Measurements from ENCODE around the gene SEC11A. TPM values are rescaled to one million over a fixed set of nuclear protein-coding genes. Genes with fewer than 3 reads are reported as not detected.
A peak's percentile ranks its signal among the peaks of the same experiment; 100 is the strongest.

SEC11A gene
- total RNA-seq, 2 experiments from 2014 or later, result 110 to 119 TPM

GRCh38 chr15:84734794-84735479 is 19.0 kb upstream of the SEC11A start:
- peaks cover 57% of the 10 kb centered on the region for H3K4me1 Mint-ChIP-seq
- H3K9me3 Mint-ChIP-seq, result no peaks in the 10 kb centered on the region
- peaks cover 3% of the 10 kb centered on the region for H3K36me3 Mint-ChIP-seq (ENCODE audit: low read depth)
- H3K27ac Mint-ChIP-seq, result peak overlapping the region; percentile 96
- H3K27me3 Mint-ChIP-seq, result no peaks in the 10 kb centered on the region
- ChIA-PET POLR2A (interaction anchor here (0.5 to 1.7 kb wide), 6 partner anchors 10 to 104 kb away, joined by 3 to 13 read pairs (median 4); partner anchors contain the start of gene SEC11A), CTCF (interaction anchor here (1.0 to 6.3 kb wide), 8 partner anchors 9 to 164 kb away, joined by 3 to 53 read pairs (median 6); partner anchors contain the start of gene SEC11A)
- DNase-seq, result peak; percentile 83
- peak overlapping the region; percentile 64 for H3K4me3 Mint-ChIP-seq

- Mint-ChIP-seq H3K4me1 (peaks cover 62% of the 10 kb centered on the region), H3K4me3 (no peak overlapping the region), H3K27me3 (no peaks in the 10 kb centered on the region), H3K9me3 (no peaks in the 10 kb centered on the region), H3K27ac (no peak overlapping the region), H3K36me3 (ENCODE audit: low read depth) (peaks cover 3% of the 10 kb centered on the region)
- ChIA-PET POLR2A (no interaction called here), CTCF (interaction anchor here (0.6 to 6.3 kb wide), 5 partner anchors 10 to 108 kb away, joined by 3 to 53 read pairs (median 5); partner anchors contain the start of gene SEC11A)
- DNase-seq, result no peak
These were observed 15.8 kb upstream of the SEC11A start for GRCh38 chr15:84731774-84732173.

- Mint-ChIP-seq H3K27ac (no peak overlapping the region), H3K4me1 (peaks cover 54% of the 10 kb centered on the region), H3K36me3 (ENCODE audit: low read depth) (peaks cover 4% of the 10 kb centered on the region), H3K27me3 (no peaks in the 10 kb centered on the region), H3K9me3 (no peaks in the 10 kb centered on the region), H3K4me3 (no peak overlapping the region)
- CTCF ChIA-PET, result interaction anchor here (1.3 kb wide), 1 partner anchor 9 kb away, joined by 3 read pairs; no protein-coding TSS in a partner anchor
- POLR2A ChIA-PET, result no interaction called here
- DNase-seq, result no peak
These were observed 11.5 kb upstream of the SEC11A start for GRCh38 chr15:84727429-84727828.

- Mint-ChIP-seq H3K36me3 (ENCODE audit: low read depth) (peaks cover 1% of the 10 kb centered on the region), H3K27ac (peak overlapping the region; percentile 89), H3K27me3 (no peaks in the 10 kb centered on the region), H3K9me3 (no peaks in the 10 kb centered on the region), H3K4me1 (peaks cover 64% of the 10 kb centered on the region), H3K4me3 (peak overlapping the region; percentile 34)
- peak; percentile 58 for DNase-seq
- ChIA-PET POLR2A (interaction anchor here (0.6 to 0.8 kb wide), 2 partner anchors 8 to 10 kb away, joined by 3 to 4 read pairs; no protein-coding TSS in a partner anchor), CTCF (interaction anchor here (1.7 to 3.1 kb wide), 3 partner anchors 10 to 15 kb away, joined by 4 to 8 read pairs (median 6); partner anchors contain the start of gene SEC11A)
These were observed 9.1 kb upstream of the SEC11A start for GRCh38 chr15:84725001-84725491.

- Mint-ChIP-seq H3K4me3 (no peak overlapping the region), H3K4me1 (peaks cover 62% of the 10 kb centered on the region), H3K36me3 (ENCODE audit: low read depth) (peaks cover 4% of the 10 kb centered on the region), H3K27ac (no peak overlapping the region), H3K27me3 (no peaks in the 10 kb centered on the region), H3K9me3 (no peaks in the 10 kb centered on the region)
- ChIA-PET CTCF (interaction anchor here (0.7 to 1.8 kb wide), 3 partner anchors 8 to 13 kb away, joined by 3 to 9 read pairs (median 4); no protein-coding TSS in a partner anchor), POLR2A (no interaction called here)
- no peak for DNase-seq
These were observed 6.7 kb upstream of the SEC11A start for GRCh38 chr15:84722628-84723027.

GRCh38 chr15:84721371-84721770 is 5.4 kb upstream of the SEC11A start:
- Mint-ChIP-seq H3K36me3 (ENCODE audit: low read depth) (peaks cover 7% of the 10 kb centered on the region), H3K27ac (peak overlapping the region; percentile 87), H3K27me3 (no peaks in the 10 kb centered on the region), H3K4me3 (no peak overlapping the region), H3K4me1 (peaks cover 62% of the 10 kb centered on the region), H3K9me3 (no peaks in the 10 kb centered on the region)
- ChIA-PET CTCF (interaction anchor here (0.6 to 10.5 kb wide), 6 partner anchors 12 to 193 kb away, joined by 3 to 53 read pairs (median 4); partner anchors contain the start of gene NMB), POLR2A (interaction anchor here (0.6 kb wide), 1 partner anchor 51 kb away, joined by 3 read pairs; no protein-coding TSS in a partner anchor)
- peak; percentile 35 for DNase-seq

- ChIA-PET POLR2A (interaction anchor here (1.5 to 1.8 kb wide), 2 partner anchors 20 to 32 kb away, joined by 6 to 13 read pairs; no protein-coding TSS in a partner anchor), CTCF (interaction anchor here (0.5 to 10.5 kb wide), 9 partner anchors 9 to 1014 kb away, joined by 3 to 53 read pairs (median 3); no protein-coding TSS in a partner anchor)
- H3K27me3 Mint-ChIP-seq, result no peaks in the 10 kb centered on the region
- H3K4me1 Mint-ChIP-seq, result peaks cover 49% of the 10 kb centered on the region
- H3K27ac Mint-ChIP-seq, result peak overlapping the region; percentile 97
- peaks cover 35% of the 10 kb centered on the region for H3K36me3 Mint-ChIP-seq (ENCODE audit: low read depth)
- peak; percentile 44 for DNase-seq
- no peaks in the 10 kb centered on the region for H3K9me3 Mint-ChIP-seq
- H3K4me3 Mint-ChIP-seq, result peak overlapping the region; percentile 94
These were observed 401 bp downstream of the SEC11A start for GRCh38 chr15:84715441-84716035.

- Mint-ChIP-seq H3K9me3 (no peaks in the 10 kb centered on the region), H3K4me1 (peaks cover 48% of the 10 kb centered on the region), H3K27me3 (no peaks in the 10 kb centered on the region), H3K4me3 (peak overlapping the region; percentile 94), H3K36me3 (ENCODE audit: low read depth) (peaks cover 35% of the 10 kb centered on the region), H3K27ac (peak overlapping the region; percentile 97)
- CTCF ChIA-PET, result interaction anchor here (0.6 to 10.5 kb wide), 5 partner anchors 11 to 33 kb away, joined by 3 to 53 read pairs (median 3); no protein-coding TSS in a partner anchor
- POLR2A ChIA-PET, result interaction anchor here (1.8 kb wide), 1 partner anchor 20 kb away, joined by 13 read pairs; no protein-coding TSS in a partner anchor
- no peak for DNase-seq
These were observed 1.1 kb downstream of the SEC11A start for GRCh38 chr15:84714821-84715220.

- ChIA-PET POLR2A (no interaction called here), CTCF (interaction anchor here (0.6 to 10.5 kb wide), 5 partner anchors 9 to 32 kb away, joined by 3 to 53 read pairs (median 3); no protein-coding TSS in a partner anchor)
- no peak for DNase-seq
- no peaks in the 10 kb centered on the region for H3K9me3 Mint-ChIP-seq
- peak overlapping the region; percentile 94 for H3K4me3 Mint-ChIP-seq
- H3K27me3 Mint-ChIP-seq, result no peaks in the 10 kb centered on the region
- H3K27ac Mint-ChIP-seq, result peak overlapping the region; percentile 36
- peaks cover 48% of the 10 kb centered on the region for H3K4me1 Mint-ChIP-seq
- H3K36me3 Mint-ChIP-seq (ENCODE audit: low read depth), result peaks cover 38% of the 10 kb centered on the region
These were observed 1.6 kb downstream of the SEC11A start for GRCh38 chr15:84714372-84714771.

- CTCF ChIA-PET, result interaction anchor here (0.6 kb wide), 1 partner anchor 141 kb away, joined by 4 read pairs; no protein-coding TSS in a partner anchor
- H3K4me3 Mint-ChIP-seq, result no peak overlapping the region
These were observed 12.1 kb downstream of the SEC11A start for GRCh38 chr15:84703808-84704207.

GRCh38 chr15:84702961-84703482 is 12.9 kb downstream of the SEC11A start:
- Mint-ChIP-seq H3K27me3 (no peaks in the 10 kb centered on the region), H3K4me1 (peaks cover 56% of the 10 kb centered on the region), H3K36me3 (ENCODE audit: low read depth) (peaks cover 31% of the 10 kb centered on the region), H3K9me3 (no peaks in the 10 kb centered on the region), H3K4me3 (no peak overlapping the region), H3K27ac (no peak overlapping the region)
- no peak for DNase-seq
- ChIA-PET CTCF (interaction anchor here (0.5 kb wide), 1 partner anchor 30 kb away, joined by 3 read pairs; no protein-coding TSS in a partner anchor), POLR2A (no interaction called here)

More at GRCh38 chr15:84703808-84704207, 12.1 kb downstream of the SEC11A start:
- POLR2A ChIA-PET, result no interaction called here
- no peaks in the 10 kb centered on the region for H3K9me3 Mint-ChIP-seq
- no peaks in the 10 kb centered on the region for H3K27me3 Mint-ChIP-seq
- no peak overlapping the region for H3K27ac Mint-ChIP-seq
- no peak for DNase-seq
- peaks cover 38% of the 10 kb centered on the region for H3K36me3 Mint-ChIP-seq (ENCODE audit: low read depth)
- H3K4me1 Mint-ChIP-seq, result peaks cover 56% of the 10 kb centered on the region

- ChIA-PET POLR2A (no interaction called here), CTCF (interaction anchor here (0.6 to 1.1 kb wide), 4 partner anchors 11 to 55 kb away, joined by 3 to 7 read pairs (median 4); no protein-coding TSS in a partner anchor)
- H3K9me3 Mint-ChIP-seq, result no peaks in the 10 kb centered on the region
These were observed 16.3 kb downstream of the SEC11A start for GRCh38 chr15:84699538-84700191.

More at GRCh38 chr15:84699538-84700191, 16.3 kb downstream of the SEC11A start:
- no peak overlapping the region for H3K27ac Mint-ChIP-seq
- no peak for DNase-seq
- peaks cover 61% of the 10 kb centered on the region for H3K4me1 Mint-ChIP-seq
- H3K27me3 Mint-ChIP-seq, result no peaks in the 10 kb centered on the region
- peaks cover 25% of the 10 kb centered on the region for H3K36me3 Mint-ChIP-seq (ENCODE audit: low read depth)
- no peak overlapping the region for H3K4me3 Mint-ChIP-seq

Measured in activated CD4-positive, alpha-beta T cell treated with anti-CD3 and anti-CD28 coated beads, Interleukin-2, amount 10 ng/mL, durations not matched to agents 7 days and 5 days (primary cell).